IMR-90 (cell line): ENCODE results near the gene SURF6. TPM values are rescaled to one million over a fixed set of nuclear protein-coding genes. Genes with fewer than 3 reads are reported as not detected.

Experiments used
- ATAC-seq: fragments of 200-7000 bp; cut with Tn5 transposase; 2 replicates; pipeline ENCODE4 v1.9.1; 2020; ENCODE audit warnings: low read depth, mild to moderate bottlenecking, moderate library complexity
- BruUV-seq: library from RNA; stranded (reverse); fragments of 400-500 nt; replicated peaks from 2 replicates; lab custom pipeline; 2021; lab: Mats Ljungman, UMichigan
- CTCF ChIA-PET: fragments of 300-600 bp; formaldehyde crosslinking; extraction: SDS; loops from one replicate; lab custom pipeline; 2021; ENCODE audit warnings: antibody characterized with exemption; lab: Yijun Ruan, JAX
- POLR2A ChIA-PET: fragments of 300-600 bp; sonication (Branson Sonifier 250); formaldehyde crosslinking; loops from one replicate; lab custom pipeline; 2022; ENCODE audit warnings: antibody characterized with exemption; ENCODE audit not compliant: unreplicated experiment; lab: Charles Lee
- DNase-seq: peaks from one replicate; pipeline ENCODE4 v3.0.0; 2013
- H2AFZ ChIP-seq: replicated peaks from 2 replicates; pipeline ENCODE3; 2013; ENCODE audit warnings: low read length, mild to moderate bottlenecking; ENCODE audit not compliant: poor library complexity
- H2AK5ac ChIP-seq: 2 replicates; pipeline ENCODE4 v1.6.1; 2013; ENCODE audit warnings: low read depth, low read length, inconsistent platforms
- H2AK9ac ChIP-seq: replicated peaks from 2 replicates; pipeline ENCODE3; 2013; ENCODE audit warnings: mild to moderate bottlenecking, low read depth, low read length, moderate library complexity; ENCODE audit not compliant: poor library complexity
- H2BK120ac ChIP-seq: 2 replicates; pipeline ENCODE4 v1.6.1; 2013; ENCODE audit warnings: low read depth, low read length, inconsistent platforms
- H2BK15ac ChIP-seq: 3 replicates; pipeline ENCODE4 v1.6.1; 2013; ENCODE audit warnings: low read depth, low read length, inconsistent platforms
- H2BK20ac ChIP-seq: 2 replicates; pipeline ENCODE4 v1.6.1; 2013; ENCODE audit warnings: low read depth, mild to moderate bottlenecking, inconsistent platforms, low read length, moderate library complexity
- H2BK5ac ChIP-seq: 2 replicates; pipeline ENCODE4 v1.6.1; 2013; ENCODE audit warnings: mild to moderate bottlenecking, low read depth, low read length, inconsistent platforms; ENCODE audit not compliant: poor library complexity, severe bottlenecking
- H3K14ac ChIP-seq: replicated peaks from 2 replicates; pipeline ENCODE4 v1.6.1; 2013; ENCODE audit warnings: low read depth, low read length, inconsistent platforms
- H3K18ac ChIP-seq: 2 replicates; pipeline ENCODE4 v1.6.1; 2013; ENCODE audit warnings: low read depth, low read length, control low read depth
- H3K23ac ChIP-seq: 2 replicates; pipeline ENCODE4 v1.6.1; 2013; ENCODE audit warnings: low read depth, low read length, inconsistent platforms
- H3K27ac ChIP-seq: 2 replicates; pipeline ENCODE4 v1.5.1; 2013; ENCODE audit warnings: mild to moderate bottlenecking, control low read depth, low read length; ENCODE audit not compliant: insufficient read depth
- H3K27me3 ChIP-seq: 2 replicates; pipeline ENCODE4 v1.6.1; 2013; ENCODE audit warnings: low read length; ENCODE audit not compliant: control insufficient read depth, insufficient read depth
- H3K36me3 ChIP-seq: 2 replicates; pipeline ENCODE4 v1.6.1; 2013; ENCODE audit warnings: low read length, mixed read lengths; ENCODE audit not compliant: control insufficient read depth, insufficient read depth
- H3K4ac ChIP-seq: 2 replicates; pipeline ENCODE4 v1.6.1; 2013; ENCODE audit warnings: low read depth, low read length, inconsistent platforms
- H3K4me1 ChIP-seq: 2 replicates; pipeline ENCODE4 v1.6.1; 2013; ENCODE audit warnings: low read length, mixed read lengths; ENCODE audit not compliant: control insufficient read depth, insufficient read depth
- H3K4me2 ChIP-seq: 2 replicates; pipeline ENCODE4 v1.6.1; 2013; ENCODE audit warnings: low read depth, mild to moderate bottlenecking, control low read depth, low read length, moderate library complexity
- H3K4me3 ChIP-seq: 2 replicates; pipeline ENCODE4 v1.5.1; 2013; ENCODE audit warnings: low read depth, mild to moderate bottlenecking, control low read depth, low read length, moderate library complexity; ENCODE audit not compliant: insufficient read depth
- H3K56ac ChIP-seq: 2 replicates; pipeline ENCODE4 v1.6.1; 2013; ENCODE audit warnings: low read length, inconsistent platforms; ENCODE audit not compliant: insufficient read depth; ENCODE audit errors: extremely low read depth
- H3K79me1 ChIP-seq, 2 experiments: 2 replicates each; pipeline ENCODE4 v1.6.1; 2013; ENCODE audit warnings: low read length in 2 of 2, inconsistent platforms in 1 of 2, low read depth in 1 of 2
- H3K9ac ChIP-seq: 2 replicates; pipeline ENCODE4 v1.6.1; 2013; ENCODE audit warnings: low read depth, low read length, control low read depth
- H3K9me1 ChIP-seq: 2 replicates; pipeline ENCODE4 v1.6.1; 2013; ENCODE audit warnings: low read length, inconsistent platforms; ENCODE audit not compliant: insufficient read depth
- H3K9me3 ChIP-seq: 2 replicates; pipeline ENCODE4 v1.6.1; 2013; ENCODE audit warnings: low read length; ENCODE audit not compliant: control insufficient read depth, insufficient read depth
- H4K20me1 ChIP-seq: 2 replicates; pipeline ENCODE4 v1.6.1; 2013; ENCODE audit warnings: low read length, inconsistent platforms; ENCODE audit not compliant: insufficient read depth
- H4K5ac ChIP-seq: 2 replicates; pipeline ENCODE4 v1.6.1; 2013; ENCODE audit warnings: mild to moderate bottlenecking, low read depth, low read length, control low read depth
- H4K8ac ChIP-seq, 2 experiments: 2 replicates each; pipeline ENCODE4 v1.6.1; 2013; ENCODE audit warnings: low read depth in 2 of 2, low read length in 2 of 2, control low read depth in 1 of 2, inconsistent platforms in 1 of 2
- H4K91ac ChIP-seq: 2 replicates; pipeline ENCODE4 v1.6.1; 2013; ENCODE audit warnings: low read depth, low read length, inconsistent platforms; ENCODE audit not compliant: insufficient read depth
- CEBPB ChIP-seq: IDR thresholded peaks from 2 replicates; pipeline ENCODE4 v1.6.1; 2012; ENCODE audit warnings: low read depth, low read length, improper control_type of control experiment
- CHD1 ChIP-seq: IDR thresholded peaks from 2 replicates; pipeline ENCODE4 v1.6.1; 2012; ENCODE audit warnings: low read depth, low read length, improper control_type of control experiment
- FOS ChIP-seq: fragments of 150-350 bp; IDR thresholded peaks from 2 replicates; pipeline ENCODE4 v1.6.1; 2016; ENCODE audit warnings: low read depth, low read length
- MAFK ChIP-seq: IDR thresholded peaks from 2 replicates; pipeline ENCODE4 v1.6.1; 2012; ENCODE audit warnings: low read depth, low read length, improper control_type of control experiment
- MAZ ChIP-seq: IDR thresholded peaks from 2 replicates; pipeline ENCODE4 v1.6.1; 2012; ENCODE audit warnings: low read depth, mild to moderate bottlenecking, low read length, improper control_type of control experiment, moderate library complexity, borderline replicate concordance
- MXI1 ChIP-seq: IDR thresholded peaks from 2 replicates; pipeline ENCODE4 v1.6.1; 2012; ENCODE audit warnings: low read depth, mild to moderate bottlenecking, low read length, moderate library complexity, borderline replicate concordance
- NFE2L2 ChIP-seq: fragments of 150-350 bp; IDR thresholded peaks from 2 replicates; pipeline ENCODE4 v1.6.1; 2016; ENCODE audit warnings: low read depth, mild to moderate bottlenecking, low read length
- POLR2A ChIP-seq: IDR thresholded peaks from 2 replicates; pipeline ENCODE4 v1.6.1; 2012; ENCODE audit warnings: mild to moderate bottlenecking, low read depth, low read length
- RAD21 ChIP-seq: IDR thresholded peaks from 2 replicates; pipeline ENCODE4 v1.6.1; 2012; ENCODE audit warnings: low read length, improper control_type of control experiment
- RCOR1 ChIP-seq: IDR thresholded peaks from 2 replicates; pipeline ENCODE4 v1.6.1; 2012; ENCODE audit warnings: mild to moderate bottlenecking, low read length, improper control_type of control experiment; ENCODE audit not compliant: insufficient replicate concordance
- RFX5 ChIP-seq: IDR thresholded peaks from 2 replicates; pipeline ENCODE4 v1.8.0; 2012; ENCODE audit warnings: low read depth, mild to moderate bottlenecking, low read length, moderate library complexity
- SMC3 ChIP-seq: fragments of 150-350 bp; IDR thresholded peaks from 2 replicates; pipeline ENCODE4 v1.6.1; 2016; ENCODE audit warnings: low read depth, mild to moderate bottlenecking, antibody characterized with exemption, low read length, moderate library complexity
- WGBS, 2 experiments: methylation state at CpG; one replicate each; pipeline versions ENCODE4 v1.1.5 to v1.1.7; 2013; ENCODE audit warnings: missing lambda C conversion rate in 2 of 2; ENCODE audit not compliant: insufficient read length in 1 of 2; ENCODE audit errors: extremely low coverage in 2 of 2; 5-methylcytosine and 5-hydroxymethylcytosine counted together
- dilution Hi-C: fragments of 300-500 bp; cut with HindIII; formaldehyde crosslinking; loops from one replicate; pipeline ENCODE4 v1.14.3; 2018; ENCODE audit warnings: low sequenced_read_pairs; ENCODE audit not compliant: unreplicated experiment
- in situ Hi-C: fragments of 300-500 bp; cut with MboI; formaldehyde crosslinking; loops from 3 replicates; pipeline ENCODE4 v1.14.3; 2019; ENCODE audit warnings: low sequenced_read_pairs, inconsistent platforms, mixed read lengths
- intact Hi-C: fragments of 100-400 bp; cut with micrococcal nuclease; formaldehyde crosslinking; loops from 2 replicates; pipeline ENCODE4 v1.10.0; 2022
- polyA plus RNA-seq, 3 experiments: library from polyadenylated mRNA; depleted of rRNA; stranded (reverse); fragments of >200 nt; gene quantifications; 2 replicates each; pipeline ENCODE4 v1.2.3, GENCODE V29; 2012; ENCODE audit warnings: low replicate concordance in 1 of 3
- total RNA-seq: library from RNA; depleted of rRNA; stranded (reverse); fragments of >200 nt; gene quantifications from 2 replicates; pipeline ENCODE4 v1.2.3, GENCODE V29; 2012
- TF ChIP-seq, protein P1 (sequence below): fragments of 150-350 bp; IDR thresholded peaks from 2 replicates; pipeline ENCODE4 v1.6.1; 2017; ENCODE audit warnings: mild to moderate bottlenecking, antibody characterized with exemption, low read length, low read depth
- TF ChIP-seq, protein P2 (sequence below): conservative IDR thresholded peaks from 2 replicates; pipeline ENCODE4 v1.5.1; 2012; ENCODE audit warnings: mild to moderate bottlenecking, low read depth, low read length, improper control_type of control experiment
- TF ChIP-seq, protein P3 (sequence below): fragments of 150-350 bp; IDR thresholded peaks from 2 replicates; pipeline ENCODE4 v1.6.1; 2016; ENCODE audit warnings: low read depth, mild to moderate bottlenecking, low read length, moderate library complexity, borderline replicate concordance

Gene SURF6
- total and polyA plus RNA-seq, 2 of the 4 experiments (the other 2 are of a cell fraction), result 6.1 to 12.8 TPM

- ChIA-PET CTCF (no interaction called here), POLR2A (no interaction called here)
- peak overlapping the region; percentile 11 to 82; a peak in 2 of 4 replicates for H4K8ac ChIP-seq
- no TSS peak for BruUV-seq
- no peaks in the 10 kb centered on the region for H3K27me3 ChIP-seq
- H4K5ac ChIP-seq, result peak overlapping the region; percentile 4
- peak; percentile 46 for DNase-seq
- peak overlapping the region; percentile 97 for H3K4me2 ChIP-seq
- peak overlapping the region; percentile 97 for H3K9ac ChIP-seq
- peak overlapping the region; percentile 85 for H3K4ac ChIP-seq
- peak overlapping the region; percentile 94 for H2AFZ ChIP-seq
- intact Hi-C loops (no loop called here), in situ Hi-C loops (no loop called here), dilution Hi-C loops (no loop called here)
- H3K9me3 ChIP-seq, result no peaks in the 10 kb centered on the region
- peak; percentile 13 for ATAC-seq
- peak overlapping the region; percentile 58; the same call in 1 of the 2 replicates for H2BK120ac ChIP-seq
- 0 out of 3 replicates have a peak overlapping the region, but pooled peaks have one; percentile 3 for H2BK15ac ChIP-seq
- peaks cover 7 to 33% of the 10 kb centered on the region in 2 experiments; a peak in 3 of 4 replicates for H3K79me1 ChIP-seq
- H2AK5ac ChIP-seq, result peak overlapping the region; percentile 76
- H2AK9ac ChIP-seq, result peak overlapping the region; percentile 94
- H3K56ac ChIP-seq, result peak overlapping the region; percentile 91
- peaks cover 20% of the 10 kb centered on the region for H3K9me1 ChIP-seq
- H2BK20ac ChIP-seq, result no peak overlapping the region
- H4K91ac ChIP-seq, result peak overlapping the region; percentile 65
- H3K36me3 ChIP-seq, result peaks cover 24% of the 10 kb centered on the region
- H3K27ac ChIP-seq, result peak overlapping the region; percentile 89
- peak overlapping the region; percentile 69 for H3K4me3 ChIP-seq
- peak overlapping the region; percentile 86 for H2BK5ac ChIP-seq
- H3K14ac ChIP-seq, result peak overlapping the region; percentile 89
- peaks cover 11% of the 10 kb centered on the region for H3K4me1 ChIP-seq
- peak overlapping the region; percentile 12; the same call in 1 of the 2 replicates for H3K18ac ChIP-seq
- no CpG with 5 or more reads among the region's 39 CpGs for WGBS, 2 experiments
- H4K20me1 ChIP-seq, result peaks cover 50% of the 10 kb centered on the region
- peak overlapping the region; percentile 87 for H3K23ac ChIP-seq
- TF ChIP-seq CHD1 (peak; percentile 86; the same call in 1 of the 2 replicates), SMC3 (no peak), FOS (no peak), NFE2L2 (no peak), POLR2A (no peak; the same call in 1 of the 2 replicates), MAFK (no peak), MAZ (0 out of 2 replicates have a peak, but pooled peaks have one; percentile 6), RFX5 (no peak), RAD21 (no peak), CEBPB (no peak; the same call in 1 of the 2 replicates), RCOR1 (no peak), MXI1 (0 out of 2 replicates have a peak, but pooled peaks have one; percentile 6)
- TF ChIP-seq, protein P1, sequence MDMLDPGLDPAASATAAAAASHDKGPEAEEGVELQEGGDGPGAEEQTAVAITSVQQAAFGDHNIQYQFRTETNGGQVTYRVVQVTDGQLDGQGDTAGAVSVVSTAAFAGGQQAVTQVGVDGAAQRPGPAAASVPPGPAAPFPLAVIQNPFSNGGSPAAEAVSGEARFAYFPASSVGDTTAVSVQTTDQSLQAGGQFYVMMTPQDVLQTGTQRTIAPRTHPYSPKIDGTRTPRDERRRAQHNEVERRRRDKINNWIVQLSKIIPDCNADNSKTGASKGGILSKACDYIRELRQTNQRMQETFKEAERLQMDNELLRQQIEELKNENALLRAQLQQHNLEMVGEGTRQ, result no peak
- TF ChIP-seq, protein P2, sequence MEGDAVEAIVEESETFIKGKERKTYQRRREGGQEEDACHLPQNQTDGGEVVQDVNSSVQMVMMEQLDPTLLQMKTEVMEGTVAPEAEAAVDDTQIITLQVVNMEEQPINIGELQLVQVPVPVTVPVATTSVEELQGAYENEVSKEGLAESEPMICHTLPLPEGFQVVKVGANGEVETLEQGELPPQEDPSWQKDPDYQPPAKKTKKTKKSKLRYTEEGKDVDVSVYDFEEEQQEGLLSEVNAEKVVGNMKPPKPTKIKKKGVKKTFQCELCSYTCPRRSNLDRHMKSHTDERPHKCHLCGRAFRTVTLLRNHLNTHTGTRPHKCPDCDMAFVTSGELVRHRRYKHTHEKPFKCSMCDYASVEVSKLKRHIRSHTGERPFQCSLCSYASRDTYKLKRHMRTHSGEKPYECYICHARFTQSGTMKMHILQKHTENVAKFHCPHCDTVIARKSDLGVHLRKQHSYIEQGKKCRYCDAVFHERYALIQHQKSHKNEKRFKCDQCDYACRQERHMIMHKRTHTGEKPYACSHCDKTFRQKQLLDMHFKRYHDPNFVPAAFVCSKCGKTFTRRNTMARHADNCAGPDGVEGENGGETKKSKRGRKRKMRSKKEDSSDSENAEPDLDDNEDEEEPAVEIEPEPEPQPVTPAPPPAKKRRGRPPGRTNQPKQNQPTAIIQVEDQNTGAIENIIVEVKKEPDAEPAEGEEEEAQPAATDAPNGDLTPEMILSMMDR, result 0 out of 2 replicates have a peak, but pooled peaks have one; percentile 20
- TF ChIP-seq, protein P3, sequence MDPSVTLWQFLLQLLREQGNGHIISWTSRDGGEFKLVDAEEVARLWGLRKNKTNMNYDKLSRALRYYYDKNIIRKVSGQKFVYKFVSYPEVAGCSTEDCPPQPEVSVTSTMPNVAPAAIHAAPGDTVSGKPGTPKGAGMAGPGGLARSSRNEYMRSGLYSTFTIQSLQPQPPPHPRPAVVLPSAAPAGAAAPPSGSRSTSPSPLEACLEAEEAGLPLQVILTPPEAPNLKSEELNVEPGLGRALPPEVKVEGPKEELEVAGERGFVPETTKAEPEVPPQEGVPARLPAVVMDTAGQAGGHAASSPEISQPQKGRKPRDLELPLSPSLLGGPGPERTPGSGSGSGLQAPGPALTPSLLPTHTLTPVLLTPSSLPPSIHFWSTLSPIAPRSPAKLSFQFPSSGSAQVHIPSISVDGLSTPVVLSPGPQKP, result no peak
These were observed 39.2 kb upstream of the SURF6 start for GRCh38 chr9:133375116-133375723.
